Measurements from ENCODE around the gene ISCU. TPM values are rescaled to one million over a fixed set of nuclear protein-coding genes. Genes with fewer than 3 reads are reported as not detected.

ISCU gene
- total RNA-seq, 1 experiment from 2014 or later = 86.7 TPM

DNA sequence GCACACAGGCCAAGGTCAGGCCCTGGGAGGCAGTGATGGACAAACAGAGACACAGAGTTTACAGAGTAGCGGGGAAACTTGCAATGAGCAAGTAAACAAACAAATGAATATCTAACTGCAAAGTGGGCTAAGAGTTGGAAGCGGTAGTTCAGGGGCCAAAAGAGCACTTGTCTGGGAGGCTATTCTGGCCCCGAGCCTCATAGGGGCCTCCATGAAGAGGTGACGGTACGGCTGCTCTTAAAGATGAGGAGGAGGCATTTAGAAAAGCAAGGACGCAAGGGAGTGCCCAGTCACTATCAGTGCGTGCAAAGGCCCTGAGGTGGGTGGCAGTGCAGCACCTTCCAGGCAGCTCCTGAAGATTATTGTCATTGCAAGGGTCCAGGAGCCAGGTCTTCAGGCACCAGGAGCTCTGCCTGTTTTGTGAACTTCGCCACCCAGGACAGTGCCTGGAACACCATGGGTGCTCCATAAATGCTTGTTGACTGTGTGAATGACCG lies 39.9 kb downstream of the ISCU start:
- DNase-seq (ENCODE audit: low read depth in 1 of 2, low spot score in 2 of 2) = peak; percentile 79 to 91
- Histone ChIP-seq H3K27me3 (replicated peaks) (no peaks in the 10 kb centered on the region), H3K4me3 (no peak overlapping the region), H3K36me3 (peaks cover 11% of the 10 kb centered on the region), H3K4me1 (replicated peaks) (peaks cover 34% of the 10 kb centered on the region), H3K27ac (no peak overlapping the region), H3K9me3 (replicated peaks) (0 out of 2 replicates have a peak, but pooled peaks cover 3% of the 10 kb centered on the region)

DNA sequence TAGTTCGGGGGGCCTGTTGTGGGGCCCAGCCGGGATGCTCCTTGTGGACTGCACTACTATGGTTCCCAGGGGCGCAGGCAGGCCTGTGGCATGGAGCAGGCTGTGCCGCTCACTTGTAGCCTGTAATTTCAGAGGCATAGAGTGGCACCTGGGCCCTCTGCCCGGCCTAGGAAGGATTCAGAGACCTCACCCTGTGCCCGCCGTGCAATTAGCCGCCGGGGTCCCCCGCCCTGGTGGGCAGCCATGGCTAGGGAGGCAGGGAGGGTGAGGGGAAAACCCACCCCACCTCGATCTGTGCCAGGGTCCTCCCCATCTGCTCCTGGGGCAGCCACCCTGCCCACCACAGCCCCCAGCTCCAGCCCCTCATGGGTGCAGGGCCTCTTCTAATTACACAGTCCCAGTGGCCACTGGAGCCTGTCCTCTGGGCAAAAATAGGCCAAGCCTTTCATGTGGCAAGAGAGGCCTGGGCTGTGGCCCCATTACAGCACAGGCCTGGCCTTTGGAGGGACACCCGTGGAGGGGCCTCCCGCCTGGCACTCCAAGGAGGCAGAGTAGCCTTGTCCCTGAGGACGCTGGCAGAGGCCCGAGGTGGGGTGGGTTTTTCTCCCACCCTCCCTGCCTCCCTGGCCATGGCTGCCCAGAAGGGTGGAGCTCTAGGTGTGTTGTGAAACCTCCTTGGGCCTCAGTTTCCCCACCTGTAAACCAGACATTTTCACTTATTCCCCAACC lies 40.7 kb downstream of the ISCU start:
- 0 out of 2 replicates have a peak, but pooled peaks cover 3% of the 10 kb centered on the region for H3K9me3 ChIP-seq (replicated peaks)
- no peak overlapping the region for H3K4me3 ChIP-seq
- H3K27me3 ChIP-seq (replicated peaks) = no peaks in the 10 kb centered on the region
- no peak overlapping the region for H3K27ac ChIP-seq
- DNase-seq (ENCODE audit: low read depth in 1 of 2, low spot score in 2 of 2) = peak; percentile 73 to 94
- peaks cover 27% of the 10 kb centered on the region for H3K4me1 ChIP-seq (replicated peaks)
- peaks cover 6% of the 10 kb centered on the region for H3K36me3 ChIP-seq

DNA sequence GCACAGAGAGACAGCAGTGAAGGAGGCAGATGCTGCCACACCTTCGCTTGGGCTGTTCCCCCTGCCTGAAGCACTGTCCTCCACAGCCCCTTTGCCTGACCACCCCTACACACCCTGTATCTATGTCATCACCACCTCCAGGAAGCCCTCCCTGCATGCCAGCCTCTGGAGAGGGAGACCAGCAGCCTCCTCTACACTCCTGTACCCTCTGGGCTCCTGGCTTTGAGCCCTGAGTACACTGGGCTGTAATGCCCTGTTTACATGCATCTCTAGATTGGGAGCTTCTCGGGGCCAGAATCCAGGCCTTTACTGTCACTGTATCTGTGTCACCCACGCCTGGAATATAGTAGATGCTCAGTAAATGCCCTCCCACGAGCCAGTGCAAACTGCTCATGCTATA lies 41.3 kb downstream of the ISCU start:
- Histone ChIP-seq H3K27ac (no peak overlapping the region), H3K27me3 (replicated peaks) (no peaks in the 10 kb centered on the region), H3K9me3 (replicated peaks) (0 out of 2 replicates have a peak, but pooled peaks cover 3% of the 10 kb centered on the region), H3K36me3 (peaks cover 6% of the 10 kb centered on the region), H3K4me1 (replicated peaks) (peaks cover 26% of the 10 kb centered on the region), H3K4me3 (no peak overlapping the region)
- peak; percentile 75 to 91 for DNase-seq (ENCODE audit: low read depth in 1 of 2, low spot score in 2 of 2)

DNA sequence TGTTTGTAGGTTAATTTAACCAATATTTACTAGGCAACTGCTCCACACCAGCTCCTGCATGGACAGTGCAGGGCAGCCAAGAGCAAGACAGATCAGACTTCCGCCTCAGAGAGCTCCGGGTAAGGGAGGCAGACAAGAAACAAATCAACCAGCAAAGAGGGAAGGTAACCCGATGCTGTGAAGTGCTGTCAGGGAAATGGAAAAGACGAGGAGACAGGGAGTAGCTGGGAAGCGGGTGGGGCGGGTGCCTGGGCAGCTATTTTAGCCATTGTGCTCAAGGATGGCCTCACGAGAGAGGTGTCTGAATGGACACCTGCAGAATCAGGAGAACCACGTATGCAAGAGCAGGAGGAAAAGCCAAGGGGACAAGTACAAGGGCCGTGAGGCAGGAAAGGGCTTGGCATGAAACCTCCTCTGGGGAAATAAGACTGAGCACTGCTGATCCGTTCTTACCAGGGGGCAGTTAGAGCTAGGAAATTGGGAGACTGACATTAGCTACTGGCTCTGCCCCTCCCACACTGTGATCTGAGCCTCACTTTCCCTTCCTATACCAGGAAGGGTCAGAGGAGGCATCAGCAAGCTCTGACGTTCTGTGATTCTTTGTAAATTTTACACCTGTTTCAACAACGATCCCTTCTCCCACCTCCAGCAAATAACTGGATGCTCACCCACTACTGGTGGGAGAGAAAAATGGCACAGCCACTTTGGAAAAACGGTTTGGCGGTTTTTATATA lies 42.0 kb downstream of the ISCU start:
- DNase-seq (ENCODE audit: low read depth in 1 of 2, low spot score in 2 of 2) = peak; percentile 79 to 92
- Histone ChIP-seq H3K9me3 (replicated peaks) (0 out of 2 replicates have a peak, but pooled peaks cover 3% of the 10 kb centered on the region), H3K4me1 (replicated peaks) (peaks cover 28% of the 10 kb centered on the region), H3K36me3 (peaks cover 6% of the 10 kb centered on the region), H3K4me3 (no peak overlapping the region), H3K27me3 (replicated peaks) (no peaks in the 10 kb centered on the region), H3K27ac (no peak overlapping the region)

- Histone ChIP-seq H3K27me3 (replicated peaks) (no peaks in the 10 kb centered on the region), H3K36me3 (peaks cover 6% of the 10 kb centered on the region), H3K4me3 (no peak overlapping the region), H3K9me3 (replicated peaks) (0 out of 2 replicates have a peak, but pooled peaks cover 3% of the 10 kb centered on the region), H3K4me1 (replicated peaks) (peaks cover 36% of the 10 kb centered on the region), H3K27ac (no peak overlapping the region)
- DNase-seq (ENCODE audit: low read depth in 1 of 2, low spot score in 2 of 2) = peak; percentile 83 to 90
Observed at GRCh38 chr12:108605000-108605689, 42.7 kb downstream of the ISCU start.

DNA sequence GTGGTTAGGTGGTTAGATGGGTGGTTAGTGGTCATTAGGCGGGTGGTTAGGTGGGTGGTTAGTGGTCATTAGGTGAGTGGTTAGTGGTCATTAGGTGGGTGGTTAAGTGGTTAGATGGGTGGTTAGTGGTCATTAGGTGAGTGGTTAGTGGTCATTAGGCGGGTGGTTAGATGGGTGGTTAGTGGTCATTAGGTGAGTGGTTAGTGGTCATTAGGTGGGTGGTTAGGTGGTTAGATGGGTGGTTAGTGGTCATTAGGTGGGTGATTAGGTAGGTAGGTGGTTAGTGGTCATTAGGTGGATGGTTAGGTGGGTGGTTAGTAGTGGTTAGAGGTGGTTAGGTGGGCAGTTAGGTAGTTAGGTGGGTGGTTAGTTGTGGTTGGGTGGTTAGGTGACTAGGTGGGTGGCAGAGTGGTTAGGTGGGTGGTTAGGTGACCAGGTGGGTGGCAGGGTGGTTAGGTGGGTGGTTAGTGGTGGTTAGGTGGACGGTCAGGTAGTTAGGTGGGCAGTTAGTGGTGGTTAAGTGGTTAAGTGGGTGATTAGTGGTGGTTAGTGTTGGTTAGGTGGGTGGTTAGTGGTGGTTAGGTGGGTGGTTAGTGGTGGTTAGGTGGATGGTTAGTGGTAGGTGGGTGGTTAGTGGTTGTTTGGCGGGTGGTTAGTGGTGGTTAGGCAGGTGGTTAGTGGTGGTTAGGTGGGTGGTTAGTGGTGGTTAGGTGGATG lies 43.5 kb downstream of the ISCU start:
- Histone ChIP-seq H3K27me3 (replicated peaks) (no peaks in the 10 kb centered on the region), H3K9me3 (replicated peaks) (0 out of 2 replicates have a peak, but pooled peaks cover 3% of the 10 kb centered on the region), H3K36me3 (peaks cover 6% of the 10 kb centered on the region), H3K4me3 (no peak overlapping the region), H3K4me1 (replicated peaks) (peaks cover 37% of the 10 kb centered on the region), H3K27ac (no peak overlapping the region)
- peak; percentile 67 to 91 for DNase-seq (ENCODE audit: low read depth in 1 of 2, low spot score in 2 of 2)

DNA sequence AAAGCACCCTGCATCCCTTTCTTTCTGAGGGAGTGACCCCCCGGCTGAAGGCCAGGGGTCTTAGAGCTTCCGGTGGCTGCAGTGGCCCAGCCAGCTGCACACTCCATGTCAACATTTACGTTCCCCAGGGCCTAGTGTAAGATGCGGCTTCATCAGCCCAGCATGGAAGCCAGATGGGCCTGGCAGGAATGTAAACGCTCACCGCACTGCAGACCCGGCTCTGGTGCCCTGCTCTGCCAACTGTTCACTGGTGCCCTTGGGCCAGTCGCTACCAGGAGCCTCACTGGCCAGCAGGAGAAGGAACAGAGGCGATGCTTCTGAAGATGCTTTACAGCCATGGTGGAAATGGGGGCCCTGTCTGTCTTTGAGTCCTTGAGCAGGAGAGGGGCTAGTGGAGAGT lies 44.1 kb downstream of the ISCU start:
- Histone ChIP-seq H3K27ac (no peak overlapping the region), H3K36me3 (peaks cover 6% of the 10 kb centered on the region), H3K27me3 (replicated peaks) (no peaks in the 10 kb centered on the region), H3K4me1 (replicated peaks) (peaks cover 39% of the 10 kb centered on the region), H3K9me3 (replicated peaks) (0 out of 2 replicates have a peak, but pooled peaks cover 3% of the 10 kb centered on the region), H3K4me3 (no peak overlapping the region)
- peak; percentile 70 to 91 for DNase-seq (ENCODE audit: low read depth in 1 of 2, low spot score in 2 of 2)

DNA sequence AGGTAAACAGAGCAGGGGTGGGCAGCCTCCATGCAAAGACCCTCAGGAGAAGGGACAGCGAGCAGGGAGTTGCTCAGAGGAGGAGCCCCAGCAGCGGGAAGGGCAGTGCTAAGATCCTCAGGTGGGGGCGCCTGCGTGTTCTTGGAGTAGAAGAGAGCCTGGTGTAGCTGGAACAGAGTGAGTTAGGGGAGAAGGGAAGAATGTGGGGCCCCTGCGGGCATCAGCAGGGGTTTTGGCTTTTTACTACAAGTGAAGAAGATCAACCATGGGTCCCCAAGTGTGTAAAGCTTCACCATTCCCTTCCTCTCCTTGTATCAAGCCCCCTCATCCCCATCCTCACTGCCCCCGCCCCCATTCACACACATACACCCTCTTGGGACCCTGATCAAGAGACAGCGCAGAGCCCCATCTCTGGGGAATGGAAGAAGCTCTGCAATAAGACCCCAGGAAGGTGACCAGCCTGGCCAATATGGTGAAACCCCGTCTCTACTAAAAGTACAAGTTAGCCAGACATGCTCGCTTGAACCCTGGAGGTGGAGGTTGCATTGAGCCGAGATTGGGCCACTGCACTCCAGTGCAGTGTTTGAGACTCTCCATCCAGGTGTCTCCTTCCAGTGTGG lies 45.7 kb downstream of the ISCU start:
- H3K36me3 ChIP-seq = peaks cover 6% of the 10 kb centered on the region
- H3K4me1 ChIP-seq (replicated peaks) = peaks cover 47% of the 10 kb centered on the region
- 0 out of 2 replicates have a peak, but pooled peaks cover 3% of the 10 kb centered on the region for H3K9me3 ChIP-seq (replicated peaks)

GRCh38 chr12:108608616-108609015 lies 46.2 kb downstream of the ISCU start:
- Histone ChIP-seq H3K36me3 (peaks cover 6% of the 10 kb centered on the region), H3K4me1 (replicated peaks) (peaks cover 53% of the 10 kb centered on the region), H3K27ac (no peak overlapping the region), H3K4me3 (no peak overlapping the region), H3K27me3 (replicated peaks) (no peaks in the 10 kb centered on the region), H3K9me3 (replicated peaks) (0 out of 2 replicates have a peak, but pooled peaks cover 3% of the 10 kb centered on the region)
- DNase-seq (ENCODE audit: low read depth in 1 of 2, low spot score in 2 of 2) = peak in 1 of 2 experiments; percentile 95

More for the DNA sequence above, 45.7 kb downstream of the ISCU start:
- no peaks in the 10 kb centered on the region for H3K27me3 ChIP-seq (replicated peaks)
- no peak overlapping the region for H3K4me3 ChIP-seq
- peak; percentile 84 to 94 for DNase-seq (ENCODE audit: low read depth in 1 of 2, low spot score in 2 of 2)
- no peak overlapping the region for H3K27ac ChIP-seq

DNA sequence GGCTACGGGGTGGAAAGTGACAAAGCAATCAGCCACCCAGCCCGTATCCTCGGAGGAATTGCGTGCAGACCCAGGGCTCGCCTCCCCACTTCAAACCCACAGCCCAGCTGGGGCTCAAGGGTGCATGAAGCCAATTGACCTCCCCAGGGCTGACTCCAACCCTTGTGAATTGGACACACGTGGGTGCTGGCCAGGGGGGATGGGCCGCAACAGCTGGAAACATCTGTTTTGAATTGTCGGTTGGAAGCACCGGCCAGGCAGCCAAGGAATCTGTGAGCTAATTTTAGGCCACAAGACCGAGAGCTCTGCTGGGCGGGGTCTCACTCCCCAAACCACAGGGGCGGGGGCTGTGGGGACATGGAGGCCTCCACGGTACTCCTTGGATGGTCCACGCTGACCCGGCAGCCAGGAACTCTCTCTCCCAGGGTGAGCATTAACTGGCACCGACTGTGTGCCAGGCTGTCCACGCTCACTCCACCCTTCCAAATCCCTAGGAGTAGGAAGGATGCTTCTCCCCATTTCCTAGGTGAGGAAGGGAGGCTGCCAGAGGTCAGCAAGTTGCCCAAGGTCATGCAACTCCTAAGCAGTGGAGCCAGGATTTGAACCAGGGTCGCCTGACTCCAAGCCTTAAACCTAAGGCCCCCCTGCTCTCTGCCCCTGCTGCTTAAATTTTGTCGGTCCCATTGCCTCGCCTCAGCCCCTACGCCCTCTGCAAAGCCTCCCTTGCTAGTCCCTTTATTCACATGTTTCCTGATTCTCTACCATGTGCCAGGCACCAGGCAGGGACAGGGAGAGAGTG lies 47.3 kb downstream of the ISCU start:
- Histone ChIP-seq H3K4me1 (replicated peaks) (peaks cover 57% of the 10 kb centered on the region), H3K36me3 (peaks cover 6% of the 10 kb centered on the region), H3K4me3 (no peak overlapping the region), H3K27ac (peak overlapping the region; percentile 3), H3K9me3 (replicated peaks) (0 out of 2 replicates have a peak, but pooled peaks cover 3% of the 10 kb centered on the region), H3K27me3 (replicated peaks) (no peaks in the 10 kb centered on the region)
- DNase-seq (ENCODE audit: low read depth in 1 of 2, low spot score in 2 of 2) = peak; percentile 100

- Histone ChIP-seq H3K27me3 (replicated peaks) (no peaks in the 10 kb centered on the region), H3K4me3 (no peak overlapping the region), H3K4me1 (replicated peaks) (peaks cover 57% of the 10 kb centered on the region), H3K36me3 (peaks cover 4% of the 10 kb centered on the region), H3K27ac (no peak overlapping the region), H3K9me3 (replicated peaks) (0 out of 2 replicates have a peak, but pooled peaks cover 3% of the 10 kb centered on the region)
- DNase-seq (ENCODE audit: low read depth in 1 of 2, low spot score in 2 of 2) = peak in 1 of 2 experiments; percentile 94
Observed at GRCh38 chr12:108610336-108610815, 48.0 kb downstream of the ISCU start.

Measured in SJSA1 (cell line).